ENCODE results near the gene ABCA3. TPM values are rescaled to one million over a fixed set of nuclear protein-coding genes. Genes with fewer than 3 reads are reported as not detected.

Gene ABCA3
- total and polyA plus RNA-seq, 2 donors (not counting 1 experiment from before 2014, with no cell fraction given) = 3.1 to 5.1 TPM

GRCh38 chr16:2388875-2389433 is 48.4 kb upstream of the ABCA3 start:
- Histone ChIP-seq H3K4me1 (ENCODE audit: control insufficient read depth in 2 of 2, insufficient read depth in 2 of 2, low read length in 2 of 2) (no peaks in the 10 kb centered on the region), H3K36me3 (replicated peaks in 1 of 2; ENCODE audit: control extremely low read depth in 1 of 2, control insufficient read depth in 1 of 2, extremely low read depth in 1 of 2, insufficient read depth in 2 of 2, low read length in 1 of 2) (no peaks in the 10 kb centered on the region), H3K4me2 (replicated peaks; ENCODE audit: low read depth, low read length, poor library complexity, severe bottlenecking) (no peak overlapping the region), H3K9ac (ENCODE audit: low read length) (no peak overlapping the region), H3K79me2 (ENCODE audit: control insufficient read depth, insufficient read depth, low read length) (no peaks in the 10 kb centered on the region), H3K27me3 (replicated peaks in 1 of 4; ENCODE audit: control extremely low read depth in 1 of 4, control insufficient read depth in 3 of 4, insufficient read depth in 4 of 4, low read length in 3 of 4) (peaks cover 0 to 5% (median 2%) of the 10 kb centered on the region in 4 experiments), H4K20me1 (ENCODE audit: control insufficient read depth, insufficient read depth, low read length, poor library complexity, severe bottlenecking) (no peaks in the 10 kb centered on the region), H3K9me3 (ENCODE audit: control extremely low read depth in 1 of 3, control insufficient read depth in 2 of 3, insufficient read depth in 1 of 3, low read length in 2 of 3) (peaks cover 0 to 9% (median 1%) of the 10 kb centered on the region in 3 donors), H2AFZ (ENCODE audit: insufficient read depth, low read depth, low read length, poor library complexity, severe bottlenecking) (no peak overlapping the region), H3K4me3 (ENCODE audit: control extremely low read depth in 1 of 5, extremely low read depth in 1 of 5, insufficient read depth in 1 of 5, low read depth in 2 of 5, low read length in 4 of 5) (no peak overlapping the region), H3K27ac (ENCODE audit: low read length in 2 of 2) (no peak overlapping the region)
- POLR2A ChIA-PET = no interaction called here
- CTCF ChIA-PET = no interaction called here
- 81% methylated on average over 2 of the region's 2 CpGs for WGBS (ENCODE audit: insufficient coverage)
- TF ChIP-seq EZH2 (IDR thresholded peaks at IDR 0.05; ENCODE audit: borderline replicate concordance, insufficient read depth, low read depth, low read length, poor library complexity, severe bottlenecking) (no peak), CTCF (IDR thresholded peaks at IDR 0.05) (no peak)
- intact Hi-C loops (cut with micrococcal nuclease) = no loop called here
- Mint-ChIP-seq H3K4me1 (no peaks in the 10 kb centered on the region), H3K9me3 (ENCODE audit: insufficient read depth) (peaks cover 3% of the 10 kb centered on the region), H3K27ac (no peak overlapping the region), H3K27me3 (peaks cover 19% of the 10 kb centered on the region), H3K4me3 (no peak overlapping the region)
- ATAC-seq (ENCODE audit: low read depth) (no peak), DNase-seq (no peak)

- no peaks in the 10 kb centered on the region for H3K36me3 ChIP-seq (replicated peaks in 1 of 2; ENCODE audit: control extremely low read depth in 1 of 2, control insufficient read depth in 1 of 2, extremely low read depth in 1 of 2, insufficient read depth in 2 of 2, low read length in 1 of 2)
- no peak overlapping the region for H2AFZ ChIP-seq (ENCODE audit: insufficient read depth, low read depth, low read length, poor library complexity, severe bottlenecking)
- ChIA-PET CTCF (no interaction called here), POLR2A (no interaction called here)
- H3K9ac ChIP-seq (ENCODE audit: low read length) = no peak overlapping the region
- H3K27ac ChIP-seq (ENCODE audit: low read length in 2 of 2) = no peak overlapping the region
- H4K20me1 ChIP-seq (ENCODE audit: control insufficient read depth, insufficient read depth, low read length, poor library complexity, severe bottlenecking) = no peaks in the 10 kb centered on the region
- peaks cover 0 to 5% (median 2%) of the 10 kb centered on the region in 4 experiments for H3K27me3 ChIP-seq (replicated peaks in 1 of 4; ENCODE audit: control extremely low read depth in 1 of 4, control insufficient read depth in 3 of 4, insufficient read depth in 4 of 4, low read length in 3 of 4)
- H3K9me3 ChIP-seq (ENCODE audit: control extremely low read depth in 1 of 3, control insufficient read depth in 2 of 3, insufficient read depth in 1 of 3, low read length in 2 of 3) = peaks cover 0 to 9% (median 1%) of the 10 kb centered on the region in 3 donors
- no peaks in the 10 kb centered on the region for H3K79me2 ChIP-seq (ENCODE audit: control insufficient read depth, insufficient read depth, low read length)
- DNase-seq = no peak
- H3K4me1 ChIP-seq (ENCODE audit: control insufficient read depth in 2 of 2, insufficient read depth in 2 of 2, low read length in 2 of 2) = no peaks in the 10 kb centered on the region
- no peak overlapping the region for H3K27ac Mint-ChIP-seq
- WGBS (ENCODE audit: insufficient coverage) = 86% methylated on average over 2 of the region's 3 CpGs
- intact Hi-C loops (cut with micrococcal nuclease) = no loop called here
- ATAC-seq (ENCODE audit: low read depth) = no peak
- H3K4me1 Mint-ChIP-seq = no peaks in the 10 kb centered on the region
- peaks cover 3% of the 10 kb centered on the region for H3K9me3 Mint-ChIP-seq (ENCODE audit: insufficient read depth)
- H3K4me2 ChIP-seq (replicated peaks; ENCODE audit: low read depth, low read length, poor library complexity, severe bottlenecking) = no peak overlapping the region
- TF ChIP-seq EZH2 (IDR thresholded peaks at IDR 0.05; ENCODE audit: borderline replicate concordance, insufficient read depth, low read depth, low read length, poor library complexity, severe bottlenecking) = no peak
- no peak for TF ChIP-seq CTCF (IDR thresholded peaks at IDR 0.05)
- H3K27me3 Mint-ChIP-seq = peaks cover 19% of the 10 kb centered on the region
- no peak overlapping the region for H3K4me3 ChIP-seq (ENCODE audit: control extremely low read depth in 1 of 5, extremely low read depth in 1 of 5, insufficient read depth in 1 of 5, low read depth in 2 of 5, low read length in 4 of 5)
- H3K4me3 Mint-ChIP-seq = no peak overlapping the region
Observed at GRCh38 chr16:2388139-2388874, 47.8 kb upstream of the ABCA3 start.

Measured in B cell (primary cell).